GM12873 (cell line): ENCODE results near the gene ZNF750.

ENCODE experiments used
- CTCF ChIP-seq: IDR thresholded peaks from 2 replicates; pipeline ENCODE4 v1.5.1; 2012; ENCODE audit warnings: low read depth, mild to moderate bottlenecking, moderate library complexity, low read length, control low read depth; ENCODE audit not compliant: insufficient read depth; ENCODE audit errors: missing control alignments

The ZNF750 gene

GRCh38 chr17:82793974-82794630 lies 45.7 kb downstream of the ZNF750 start:
- TF ChIP-seq CTCF = no peak

GRCh38 chr17:82791532-82791931 lies 48.3 kb downstream of the ZNF750 start:
- TF ChIP-seq CTCF = no peak

GRCh38 chr17:82790391-82790790 lies 49.4 kb downstream of the ZNF750 start:
- no peak for TF ChIP-seq CTCF

GRCh38 chr17:82789806-82790205 lies 50.0 kb downstream of the ZNF750 start:
- TF ChIP-seq CTCF = no peak

- no peak for TF ChIP-seq CTCF
Measured at GRCh38 chr17:82789051-82789592, 50.7 kb downstream of the ZNF750 start.

- no peak for TF ChIP-seq CTCF
Measured at GRCh38 chr17:82788206-82789001, 51.4 kb downstream of the ZNF750 start.

GRCh38 chr17:82787081-82787848 lies 52.6 kb downstream of the ZNF750 start:
- no peak for TF ChIP-seq CTCF
